Measurements from ENCODE around the gene TCEAL5. TPM values are rescaled to one million over a fixed set of nuclear protein-coding genes. Genes with fewer than 3 reads are reported as not detected.
"Not testable (repeated sequence)": the region's sequence is repeated elsewhere in the genome, so short reads cannot be mapped to it uniquely, and the experiment has no call there.

TCEAL5 gene, protein sequence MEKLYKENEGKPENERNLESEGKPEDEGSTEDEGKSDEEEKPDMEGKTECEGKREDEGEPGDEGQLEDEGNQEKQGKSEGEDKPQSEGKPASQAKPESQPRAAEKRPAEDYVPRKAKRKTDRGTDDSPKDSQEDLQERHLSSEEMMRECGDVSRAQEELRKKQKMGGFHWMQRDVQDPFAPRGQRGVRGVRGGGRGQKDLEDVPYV
- polyA plus RNA-seq (ENCODE audit: low read depth in 6 of 6), result not detected

DNA sequence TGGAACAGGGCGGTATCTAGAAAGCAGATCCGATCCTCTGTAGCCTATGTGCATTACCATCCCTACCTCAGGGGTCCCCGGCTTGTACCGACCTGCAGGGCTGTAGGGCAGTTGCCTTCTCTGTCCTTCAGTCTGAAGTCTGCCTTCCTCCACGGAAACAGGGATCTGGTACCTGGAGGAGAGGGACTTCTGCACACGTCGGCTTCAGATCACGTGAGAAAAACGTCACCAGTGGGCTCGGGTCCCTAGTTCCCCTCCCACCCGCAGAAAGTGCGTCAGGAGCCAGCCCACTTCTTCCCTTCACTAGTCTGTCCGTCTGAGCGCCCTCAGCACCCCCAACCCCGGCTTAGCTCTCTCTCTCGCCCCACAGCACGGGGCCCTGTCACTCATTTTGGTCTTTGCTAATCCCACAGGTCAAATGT, at the start of gene TCEAL5:
TSS of gene TCEAL5 (minus strand) at position 170 of the 422 bp plus-strand sequence. CDS start 2,187 bp downstream, outside the sequence.
- H3K27me3 Mint-ChIP-seq, result peaks cover 46 to 85% (median 54%) of the 10 kb centered on the region in 3 donors
- peaks cover 0 to 8% of the 10 kb centered on the region in 2 donors for H3K36me3 Mint-ChIP-seq
- DNase-seq (peak; percentile 10), ATAC-seq (ENCODE audit: low read depth in 2 of 2) (peak; percentile 58 to 64)
- H3K4me3 Mint-ChIP-seq, result peak within 1 kb of the TSS; percentile 54 to 85 (median 70)
- peaks cover 5 to 14% (median 8%) of the 10 kb centered on the region in 3 donors for H3K4me1 Mint-ChIP-seq
- peak within 1 kb of the TSS in 1 of 6 donors; percentile 41 for H3K27ac Mint-ChIP-seq
- H3K9me3 Mint-ChIP-seq, result peaks cover 0 to 4% (median 0%) of the 10 kb centered on the region in 7 donors

DNA sequence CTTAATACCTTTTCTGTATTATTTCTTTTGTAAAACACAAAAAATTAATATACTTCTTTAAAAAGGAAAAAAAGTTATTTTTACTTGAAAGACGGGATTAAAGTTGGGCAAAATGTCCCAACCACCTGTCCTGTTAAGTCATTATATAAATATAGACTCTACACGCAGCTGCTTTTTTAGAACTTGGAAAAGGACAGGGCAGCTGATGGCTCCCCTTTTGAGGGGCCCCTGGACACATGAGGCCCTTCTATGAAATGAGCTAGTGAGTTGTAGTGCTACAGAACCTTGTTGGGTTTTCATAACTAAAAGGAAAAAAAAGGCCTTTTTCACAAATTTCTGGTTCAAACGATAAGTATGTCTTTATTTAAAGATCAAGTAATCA, 34.8 kb upstream of the TCEAL5 start:
- Mint-ChIP-seq H3K36me3 (peaks cover 0 to 6% of the 10 kb centered on the region in 2 donors), H3K4me1 (peaks cover 0 to 4% (median 0%) of the 10 kb centered on the region in 3 donors), H3K27me3 (peaks cover 0 to 14% (median 0%) of the 10 kb centered on the region in 3 donors), H3K9me3 (peaks cover 0 to under 1% (median 0%) of the 10 kb centered on the region in 7 donors), H3K27ac (no peak overlapping the region), H3K4me3 (peak overlapping the region in 6 of 8 donors; percentile 71 to 91 (median 87))
- no peak for ATAC-seq (ENCODE audit: low read depth in 2 of 2)
- DNase-seq, result no peak

DNA sequence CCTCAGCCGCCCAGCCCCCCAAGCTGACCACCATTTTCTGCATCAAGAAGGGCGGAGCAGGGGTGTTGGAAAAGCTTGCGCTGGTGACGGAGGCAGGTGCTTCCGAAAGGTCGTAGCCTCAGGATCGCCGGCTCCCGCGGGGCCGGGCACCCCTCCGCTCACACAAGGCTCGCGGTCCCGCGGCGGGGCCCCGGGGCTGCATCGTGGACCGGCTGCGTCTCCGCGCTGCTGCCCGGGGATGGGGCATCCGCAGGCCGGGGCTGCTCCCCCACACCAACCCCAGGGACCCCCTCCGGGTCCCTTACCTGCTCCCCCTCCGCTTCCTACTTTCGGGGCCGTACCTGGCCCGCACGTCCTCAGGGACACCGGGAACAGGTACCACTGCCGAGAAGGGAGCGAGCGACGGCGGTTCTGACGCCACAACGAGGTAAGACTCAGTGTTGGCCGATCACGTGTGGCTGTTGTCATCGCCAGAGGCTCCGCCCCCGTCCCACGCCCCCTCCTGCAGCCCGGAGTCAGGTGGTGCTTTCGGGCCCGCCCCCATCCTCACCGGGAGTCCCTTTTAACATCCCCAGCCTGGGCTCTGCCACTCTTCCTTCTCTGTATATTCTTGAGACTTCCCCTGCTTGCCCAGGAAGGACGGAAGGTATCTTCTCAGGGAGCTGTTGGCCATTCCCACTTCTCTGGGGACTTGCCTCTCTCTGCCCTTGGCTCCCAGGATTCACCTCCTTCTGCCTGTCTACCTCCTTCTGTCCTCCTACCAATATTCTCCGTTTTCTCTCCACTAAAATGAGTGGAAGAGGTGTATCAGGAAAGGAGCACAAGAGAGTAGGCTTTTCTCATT, 34.2 kb upstream of the TCEAL5 start, which contains the start of gene BEX2:
TSS of gene BEX2 (minus strand) at position 436 of the 844 bp plus-strand sequence. CDS start 1,014 bp downstream, outside the sequence.
- peak within 1 kb of the TSS; percentile 71 to 91 (median 88) for H3K4me3 Mint-ChIP-seq
- DNase-seq (peak; percentile 77), ATAC-seq (ENCODE audit: low read depth in 2 of 2) (peak; percentile 98 to 99)
- H3K4me1 Mint-ChIP-seq, result peaks cover 0 to 4% (median 0%) of the 10 kb centered on the region in 3 donors
- H3K27ac Mint-ChIP-seq, result peak within 1 kb of the TSS; percentile 42 to 92 (median 75)
- H3K9me3 Mint-ChIP-seq, result peaks cover 0 to 3% (median 0%) of the 10 kb centered on the region in 7 donors
- H3K36me3 Mint-ChIP-seq, result peaks cover 0 to 6% of the 10 kb centered on the region in 2 donors
- peaks cover 0 to 13% (median 0%) of the 10 kb centered on the region in 3 donors for H3K27me3 Mint-ChIP-seq

DNA sequence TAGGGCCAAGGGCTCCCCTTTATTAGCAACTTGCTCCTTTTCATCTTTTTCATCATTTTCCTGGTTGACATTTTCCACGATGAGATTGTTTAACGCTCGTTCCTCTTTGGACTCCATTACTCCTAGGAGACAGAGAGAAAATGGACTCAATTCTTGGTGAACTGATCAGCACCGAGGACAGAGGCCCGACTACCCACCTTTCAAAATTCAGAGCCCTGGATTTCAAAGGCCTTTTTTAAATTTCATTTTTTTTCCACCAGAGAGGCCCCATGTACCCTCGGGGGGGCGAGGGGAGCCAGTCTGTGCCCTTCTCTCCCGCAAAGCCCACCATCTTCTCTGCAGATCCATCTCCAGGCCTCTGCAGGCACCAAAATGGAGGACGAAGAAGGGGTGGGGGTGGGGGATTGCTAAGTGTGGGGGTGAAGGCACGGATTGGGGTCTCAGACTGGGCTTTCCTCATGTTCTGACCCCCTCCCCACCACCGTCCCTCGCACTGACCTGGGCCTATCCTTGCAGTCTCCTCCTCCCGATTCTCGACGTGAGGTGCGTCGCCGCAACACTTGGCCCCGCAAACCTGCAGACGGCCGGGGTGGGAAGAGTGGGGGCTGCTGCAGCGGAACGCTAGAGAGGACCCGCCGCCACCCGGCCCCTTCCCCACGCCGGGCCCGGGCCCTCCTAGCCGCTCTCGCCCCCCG, 33.5 kb upstream of the TCEAL5 start:
- ATAC-seq (ENCODE audit: low read depth in 2 of 2), result peak; percentile 2 to 9
- Mint-ChIP-seq H3K36me3 (peaks cover 0 to 6% of the 10 kb centered on the region in 2 donors), H3K27ac (peak overlapping the region in 2 of 6 donors; percentile 11 to 52), H3K4me3 (peak overlapping the region; percentile 38 to 87 (median 76)), H3K27me3 (peaks cover 0 to 13% (median 0%) of the 10 kb centered on the region in 3 donors), H3K4me1 (peaks cover 0 to 4% (median 0%) of the 10 kb centered on the region in 3 donors), H3K9me3 (peaks cover 0 to 3% (median 0%) of the 10 kb centered on the region in 7 donors)
- DNase-seq, result no peak

DNA sequence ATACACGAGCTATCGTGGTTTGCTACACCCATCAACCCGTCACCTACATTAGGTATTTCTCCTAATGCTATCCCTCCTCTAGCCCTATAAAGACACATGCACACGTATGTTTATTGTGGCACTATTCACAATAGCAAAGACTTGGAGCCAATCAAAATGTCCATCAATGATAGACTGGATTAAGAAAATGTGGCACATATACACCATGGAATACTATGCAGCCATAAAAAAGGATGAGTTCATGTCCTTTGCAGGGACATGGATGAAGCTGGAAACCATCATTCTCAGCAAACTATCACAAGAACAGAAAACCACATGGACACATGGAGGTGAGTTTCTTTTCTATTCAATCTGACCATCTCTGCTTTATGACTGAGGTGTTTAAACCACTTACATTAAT, 29.1 kb upstream of the TCEAL5 start:
- DNase-seq; ATAC-seq (ENCODE audit: low read depth in 2 of 2); H3K27me3 Mint-ChIP-seq; H3K27ac Mint-ChIP-seq; H3K4me3 Mint-ChIP-seq; H3K4me1 Mint-ChIP-seq; H3K36me3 Mint-ChIP-seq; H3K9me3 Mint-ChIP-seq: not testable (repeated sequence)

DNA sequence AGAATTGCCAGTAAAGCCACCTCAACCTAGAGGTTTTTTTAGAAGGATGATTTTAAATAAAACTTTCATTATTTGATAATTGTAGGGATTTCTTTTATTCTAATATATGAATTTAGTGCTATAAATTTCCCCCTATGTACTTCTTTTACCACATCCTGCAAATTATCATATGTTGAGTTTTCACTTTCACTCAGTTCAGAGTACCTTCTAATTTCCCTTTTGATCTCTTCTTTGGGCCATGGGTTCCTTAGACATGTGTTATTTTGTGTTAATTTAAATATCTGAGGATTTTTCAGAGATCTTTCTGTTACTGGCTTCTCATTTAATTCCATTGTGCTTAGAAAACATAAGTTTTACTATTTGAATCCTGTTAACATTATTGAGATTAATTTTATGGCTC, 28.2 kb upstream of the TCEAL5 start:
- peak in 1 of 2 donors; percentile 39 for ATAC-seq (ENCODE audit: low read depth in 2 of 2)

DNA sequence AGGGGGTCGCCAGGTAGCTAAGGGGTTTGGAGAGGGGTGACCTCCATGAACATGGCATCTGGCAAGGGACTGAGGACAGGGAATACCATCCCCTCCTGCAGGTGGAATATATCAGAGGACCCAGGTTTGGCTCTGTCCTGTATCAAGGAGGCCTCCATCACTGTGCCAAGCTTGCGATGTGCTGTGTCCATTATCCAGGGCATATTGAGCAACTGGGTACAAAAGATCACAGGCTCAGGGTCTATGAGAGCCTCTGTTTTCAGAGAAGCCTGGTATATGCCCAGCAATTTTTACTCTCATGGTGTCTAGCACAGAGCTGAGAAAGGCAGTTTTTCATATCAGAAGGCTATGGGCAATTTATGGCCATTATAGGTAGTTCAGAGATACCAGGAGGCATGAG, 16.6 kb upstream of the TCEAL5 start:
- Mint-ChIP-seq H3K4me1 (no peaks in the 10 kb centered on the region), H3K9me3 (peaks cover 0 to 18% (median 7%) of the 10 kb centered on the region in 7 donors), H3K36me3 (no peaks in the 10 kb centered on the region), H3K27me3 (peaks cover 17 to 27% (median 27%) of the 10 kb centered on the region in 3 donors), H3K27ac (peak overlapping the region in 1 of 6 donors; percentile 31), H3K4me3 (peak overlapping the region in 1 of 8 donors; percentile 35)
- DNase-seq, result no peak
- ATAC-seq (ENCODE audit: low read depth in 2 of 2), result no peak

More for the DNA sequence above, 28.2 kb upstream of the TCEAL5 start:
- Mint-ChIP-seq H3K9me3 (peaks cover 0 to 3% (median 0%) of the 10 kb centered on the region in 7 donors), H3K36me3 (no peaks in the 10 kb centered on the region), H3K4me1 (no peaks in the 10 kb centered on the region), H3K27me3 (peaks cover 0 to 4% (median 0%) of the 10 kb centered on the region in 3 donors), H3K27ac (no peak overlapping the region), H3K4me3 (no peak overlapping the region)
- no peak for DNase-seq

DNA sequence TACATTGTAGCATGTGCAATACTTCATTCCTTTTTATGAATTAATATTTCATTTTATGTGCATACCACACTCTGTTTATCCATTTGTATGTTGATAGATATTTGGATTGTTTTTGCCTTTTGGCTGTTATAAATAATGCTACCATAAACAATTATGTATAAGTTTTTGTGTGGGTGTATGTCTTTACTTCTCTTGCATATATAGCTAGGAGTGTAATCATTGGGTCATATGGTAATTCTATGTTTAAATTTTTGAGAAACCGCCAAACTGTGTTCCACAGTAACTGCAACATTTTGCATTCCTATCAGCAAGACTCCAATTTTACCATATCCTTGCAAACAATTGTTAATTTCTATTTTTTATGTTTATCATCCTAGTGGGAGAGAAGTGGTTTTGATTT, 3.1 kb upstream of the TCEAL5 start:
- H3K4me1 Mint-ChIP-seq, result peaks cover 5 to 14% (median 8%) of the 10 kb centered on the region in 3 donors
- peaks cover 0 to 8% of the 10 kb centered on the region in 2 donors for H3K36me3 Mint-ChIP-seq
- ATAC-seq (ENCODE audit: low read depth in 2 of 2), result no peak
- DNase-seq, result no peak
- H3K4me3 Mint-ChIP-seq, result no peak overlapping the region
- peaks cover 0 to 6% (median 0%) of the 10 kb centered on the region in 7 donors for H3K9me3 Mint-ChIP-seq
- peaks cover 34 to 68% (median 51%) of the 10 kb centered on the region in 3 donors for H3K27me3 Mint-ChIP-seq
- H3K27ac Mint-ChIP-seq, result no peak overlapping the region

DNA sequence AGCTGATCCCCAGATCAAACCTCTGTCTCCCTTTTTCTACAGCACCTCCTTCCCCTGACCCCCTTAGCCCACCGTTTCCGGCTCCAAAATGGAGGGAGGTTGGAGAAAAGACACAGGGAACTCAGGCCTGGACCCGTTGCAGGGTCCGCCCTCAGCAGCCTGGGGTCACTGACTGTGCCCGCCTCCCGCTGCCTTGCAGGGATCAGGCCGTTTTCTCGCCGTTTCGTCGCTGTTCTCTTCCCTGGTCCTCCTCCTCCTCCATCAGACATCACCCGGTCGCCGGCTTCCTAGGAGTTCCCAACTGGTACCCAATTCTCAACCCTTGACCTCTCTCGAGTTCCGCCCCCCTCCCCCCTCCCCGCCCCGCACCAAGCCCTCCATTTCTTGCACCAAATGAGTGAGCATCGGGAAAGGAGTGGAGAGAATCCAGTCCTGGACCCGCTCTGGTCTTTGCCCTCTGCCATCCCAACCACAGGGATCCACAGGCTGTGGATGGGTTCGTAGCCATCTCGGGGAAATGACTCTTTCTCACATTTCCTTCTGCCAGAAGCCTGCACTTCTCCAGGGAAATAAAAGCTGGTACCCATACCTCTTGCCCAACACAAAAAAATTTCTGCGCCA, 493 bp downstream of the TCEAL5 start:
- H3K27ac Mint-ChIP-seq, result no peak overlapping the region
- peaks cover 46 to 85% (median 55%) of the 10 kb centered on the region in 3 donors for H3K27me3 Mint-ChIP-seq
- no peak for ATAC-seq (ENCODE audit: low read depth in 2 of 2)
- peaks cover 0 to 8% of the 10 kb centered on the region in 2 donors for H3K36me3 Mint-ChIP-seq
- H3K4me3 Mint-ChIP-seq, result peak overlapping the region in 5 of 8 donors; percentile 54 to 79 (median 71)
- DNase-seq, result no peak
- H3K9me3 Mint-ChIP-seq, result peaks cover 0 to 4% (median 0%) of the 10 kb centered on the region in 7 donors
- peaks cover 5 to 14% (median 8%) of the 10 kb centered on the region in 3 donors for H3K4me1 Mint-ChIP-seq

DNA sequence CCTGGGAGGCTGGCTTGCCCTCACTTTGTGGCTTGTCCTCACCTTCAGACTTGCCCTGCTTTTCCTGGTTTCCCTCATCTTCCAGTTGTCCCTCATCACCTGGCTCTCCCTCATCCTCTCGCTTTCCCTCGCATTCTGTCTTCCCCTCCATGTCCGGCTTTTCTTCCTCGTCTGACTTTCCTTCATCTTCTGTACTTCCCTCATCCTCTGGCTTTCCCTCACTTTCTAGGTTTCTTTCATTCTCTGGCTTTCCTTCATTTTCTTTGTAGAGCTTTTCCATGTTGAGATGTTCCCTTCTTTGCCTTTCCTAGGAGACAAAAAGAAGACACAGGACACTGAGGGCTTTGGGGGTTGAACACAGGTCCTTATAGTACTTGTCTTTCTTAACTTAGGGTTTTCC, 2.3 kb downstream of the TCEAL5 start:
- peaks cover 5 to 14% (median 8%) of the 10 kb centered on the region in 3 donors for H3K4me1 Mint-ChIP-seq
- H3K27ac Mint-ChIP-seq, result no peak overlapping the region
- ATAC-seq (ENCODE audit: low read depth in 2 of 2) (no peak), DNase-seq (no peak)
- peaks cover 35 to 70% (median 45%) of the 10 kb centered on the region in 3 donors for H3K27me3 Mint-ChIP-seq
- H3K36me3 Mint-ChIP-seq, result peaks cover 0 to 8% of the 10 kb centered on the region in 2 donors
- no peak overlapping the region for H3K4me3 Mint-ChIP-seq
- peaks cover 0 to 4% (median 0%) of the 10 kb centered on the region in 7 donors for H3K9me3 Mint-ChIP-seq

DNA sequence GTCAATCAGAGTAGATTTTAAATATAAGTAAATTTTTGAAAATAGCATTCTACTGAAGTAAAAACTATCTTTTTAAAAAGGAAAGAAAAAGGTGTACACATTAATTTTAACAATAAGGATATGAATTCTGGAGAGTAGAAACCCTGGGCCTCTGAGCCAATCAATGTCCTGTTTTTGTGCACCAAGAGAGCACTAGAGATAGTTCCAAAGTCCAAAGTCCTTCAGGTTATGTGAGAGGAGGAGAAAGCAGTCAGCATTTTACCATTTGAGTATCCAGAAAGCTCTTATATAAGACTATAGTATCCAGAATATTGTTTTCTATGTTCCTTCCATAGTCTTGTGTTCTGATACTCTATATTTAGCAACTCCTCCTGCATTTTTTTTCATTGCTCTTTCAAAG, 18.3 kb downstream of the TCEAL5 start:
- Mint-ChIP-seq H3K36me3 (no peaks in the 10 kb centered on the region), H3K4me1 (peaks cover 12 to 21% (median 16%) of the 10 kb centered on the region in 3 donors), H3K4me3 (no peak overlapping the region), H3K27ac (no peak overlapping the region), H3K9me3 (peaks cover 0 to 5% (median 2%) of the 10 kb centered on the region in 7 donors), H3K27me3 (peaks cover 5 to 8% (median 7%) of the 10 kb centered on the region in 3 donors)
- DNase-seq (no peak), ATAC-seq (ENCODE audit: low read depth in 2 of 2) (no peak)

DNA sequence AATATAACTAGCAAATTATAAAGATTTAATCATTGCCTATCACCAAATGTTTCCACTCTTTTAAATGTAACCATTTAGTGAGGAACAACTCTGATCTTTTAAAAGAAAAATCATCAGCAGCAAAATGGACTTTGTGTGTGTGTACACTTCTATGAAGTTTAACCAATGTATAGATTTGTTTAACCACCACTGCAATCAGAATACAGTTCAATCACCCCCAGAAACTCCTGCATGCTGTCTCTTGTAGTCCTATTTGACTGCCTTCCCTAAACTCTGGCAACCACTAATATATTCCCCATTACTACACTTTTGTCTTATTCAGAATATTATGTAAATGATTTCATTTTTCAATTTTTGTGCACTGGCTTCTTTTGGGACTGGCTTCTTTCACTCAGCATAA, 19.9 kb downstream of the TCEAL5 start:
- H3K36me3 Mint-ChIP-seq, result no peaks in the 10 kb centered on the region

More for the DNA sequence above, 19.9 kb downstream of the TCEAL5 start:
- H3K27ac Mint-ChIP-seq, result no peak overlapping the region
- H3K9me3 Mint-ChIP-seq, result peaks cover 0 to 2% (median 0%) of the 10 kb centered on the region in 7 donors
- ATAC-seq (ENCODE audit: low read depth in 2 of 2) (no peak), DNase-seq (no peak)
- H3K4me1 Mint-ChIP-seq, result peaks cover 12 to 21% (median 16%) of the 10 kb centered on the region in 3 donors
- peak overlapping the region in 2 of 8 donors; percentile 34 to 47 for H3K4me3 Mint-ChIP-seq
- peaks cover 0 to 5% (median 0%) of the 10 kb centered on the region in 3 donors for H3K27me3 Mint-ChIP-seq
